ENCODE measurements around the gene HSFX4. TPM values are rescaled to one million over a fixed set of nuclear protein-coding genes. Genes with fewer than 3 reads are reported as not detected.
"Not testable (repeated sequence)": the region's sequence is repeated elsewhere in the genome, so short reads cannot be mapped to it uniquely, and the experiment has no call there.

The HSFX4 gene
- total RNA-seq, 3 donors from 2014 or later: not detected

GRCh38 chrX:149908727-149909126 lies 20.6 kb upstream of the HSFX4 start:
- TF ChIP-seq CTCF (IDR thresholded peaks at IDR 0.05): no peak
- TF ChIP-seq POLR2AphosphoS5 (IDR thresholded peaks at IDR 0.05): no peak
- no peak for TF ChIP-seq POLR2A (IDR thresholded peaks at IDR 0.05)
- no peaks in the 10 kb centered on the region for H3K4me1 ChIP-seq
- intact Hi-C loops (cut with DNase I; ENCODE audit: low total_unique reads): loop anchor here (5.0 kb wide), 1 partner anchor 424 kb away; no protein-coding TSS in a partner anchor

GRCh38 chrX:149909324-149910177 lies 19.8 kb upstream of the HSFX4 start:
- Histone ChIP-seq H3K27me3 (no peaks in the 10 kb centered on the region), H3K4me1 (no peaks in the 10 kb centered on the region), H3K36me3 (no peaks in the 10 kb centered on the region), H3K27ac (no peak overlapping the region), H3K9me3 (peaks cover 0 to 12% of the 10 kb centered on the region in 2 donors), H3K4me3 (no peak overlapping the region)
- DNase-seq (ENCODE audit: low spot score in 2 of 2): no peak
- intact Hi-C loops (cut with DNase I; ENCODE audit: low total_unique reads): loop anchor here (5.0 kb wide), 1 partner anchor 423 kb away; no protein-coding TSS in a partner anchor
- TF ChIP-seq POLR2AphosphoS5 (IDR thresholded peaks at IDR 0.05) (no peak), POLR2A (IDR thresholded peaks at IDR 0.05) (no peak), CTCF (IDR thresholded peaks at IDR 0.05) (no peak)

More at GRCh38 chrX:149908727-149909126, 20.6 kb upstream of the HSFX4 start:
- DNase-seq (ENCODE audit: low spot score in 2 of 2): no peak
- Histone ChIP-seq H3K36me3 (no peaks in the 10 kb centered on the region), H3K27me3 (no peaks in the 10 kb centered on the region), H3K4me3 (no peak overlapping the region), H3K27ac (no peak overlapping the region), H3K9me3 (peaks cover 0 to 8% of the 10 kb centered on the region in 2 donors)

- no peak for TF ChIP-seq POLR2AphosphoS5 (IDR thresholded peaks at IDR 0.05)
- no peak for TF ChIP-seq CTCF (IDR thresholded peaks at IDR 0.05)
- TF ChIP-seq POLR2A (IDR thresholded peaks at IDR 0.05): no peak
- H3K4me1 ChIP-seq: no peaks in the 10 kb centered on the region
- no peak overlapping the region for H3K27ac ChIP-seq
- peaks cover 0 to 12% of the 10 kb centered on the region in 2 donors for H3K9me3 ChIP-seq
- H3K36me3 ChIP-seq: no peaks in the 10 kb centered on the region
- no peak overlapping the region for H3K4me3 ChIP-seq
- intact Hi-C loops (cut with DNase I; ENCODE audit: low total_unique reads): no loop called here
- no peaks in the 10 kb centered on the region for H3K27me3 ChIP-seq
- DNase-seq (ENCODE audit: low spot score in 2 of 2): no peak
These were observed 19.1 kb upstream of the HSFX4 start for GRCh38 chrX:149910178-149910695.

GRCh38 chrX:149916745-149917392 lies 12.5 kb upstream of the HSFX4 start:
- Histone ChIP-seq H3K27ac (no peak overlapping the region), H3K4me3 (no peak overlapping the region), H3K27me3 (no peaks in the 10 kb centered on the region), H3K4me1 (no peaks in the 10 kb centered on the region), H3K9me3 (peaks cover 0 to 12% of the 10 kb centered on the region in 2 donors), H3K36me3 (no peaks in the 10 kb centered on the region)
- TF ChIP-seq CTCF (IDR thresholded peaks at IDR 0.05): no peak
- DNase-seq (ENCODE audit: low spot score in 2 of 2): no peak
- intact Hi-C loops (cut with DNase I; ENCODE audit: low total_unique reads): no loop called here

- H3K4me1 ChIP-seq; intact Hi-C loops (cut with DNase I; ENCODE audit: low total_unique reads); H3K36me3 ChIP-seq; H3K9me3 ChIP-seq; H3K27ac ChIP-seq; H3K27me3 ChIP-seq; H3K4me3 ChIP-seq; DNase-seq (ENCODE audit: low spot score in 2 of 2): not testable (repeated sequence)
These were observed 5.5 kb upstream of the HSFX4 start for GRCh38 chrX:149923836-149924235.

GRCh38 chrX:149924434-149924833 lies 4.9 kb upstream of the HSFX4 start:
- H3K9me3 ChIP-seq; H3K4me3 ChIP-seq; H3K36me3 ChIP-seq; H3K27ac ChIP-seq; intact Hi-C loops (cut with DNase I; ENCODE audit: low total_unique reads); H3K27me3 ChIP-seq; H3K4me1 ChIP-seq; DNase-seq (ENCODE audit: low spot score in 2 of 2): not testable (repeated sequence)

- H3K27ac ChIP-seq; H3K36me3 ChIP-seq; H3K4me3 ChIP-seq; H3K9me3 ChIP-seq; DNase-seq (ENCODE audit: low spot score in 2 of 2); intact Hi-C loops (cut with DNase I; ENCODE audit: low total_unique reads); H3K4me1 ChIP-seq; H3K27me3 ChIP-seq: not testable (repeated sequence)
These were observed 2.0 kb upstream of the HSFX4 start for GRCh38 chrX:149927245-149927963.

GRCh38 chrX:149927964-149928258 lies 1.5 kb upstream of the HSFX4 start:
- H3K4me3 ChIP-seq; H3K27ac ChIP-seq; H3K27me3 ChIP-seq; DNase-seq (ENCODE audit: low spot score in 2 of 2); H3K9me3 ChIP-seq; H3K4me1 ChIP-seq; H3K36me3 ChIP-seq; intact Hi-C loops (cut with DNase I; ENCODE audit: low total_unique reads): not testable (repeated sequence)
